CD14-positive monocyte (primary cell): ENCODE measurements around the gene TMEM132C. TPM values are rescaled to one million over a fixed set of nuclear protein-coding genes. Genes with fewer than 3 reads are reported as not detected.

Experiments
- DNase-seq, 3 donors: peaks; one replicate each; pipeline ENCODE4 v3.0.0-alpha.2; 2011 to 2022
- H2AFZ ChIP-seq: 2 replicates; pipeline ENCODE4 v1.6.0; 2012; ENCODE audit warnings: mild to moderate bottlenecking, low read depth, low read length, inconsistent platforms; ENCODE audit not compliant: insufficient read depth, poor library complexity, severe bottlenecking
- H3K27ac ChIP-seq, 2 donors: 1 replicate in 1 of 2; 2 replicates in 1 of 2; pipeline ENCODE4 v1.5.1; 2012 to 2013; ENCODE audit warnings: low read length in 2 of 2, control low read depth in 1 of 2, inconsistent platforms in 1 of 2, low read depth in 1 of 2, mild to moderate bottlenecking in 1 of 2
- H3K27me3 ChIP-seq, 2 donors: one replicate each; pipeline versions ENCODE4 v1.6.0 to v1.6.1; 2011 to 2013; ENCODE audit warnings: low read length in 2 of 2; ENCODE audit not compliant: control insufficient read depth in 2 of 2, insufficient read depth in 2 of 2
- H3K36me3 ChIP-seq, 2 donors: replicated peaks in 1 of 2; 1 replicate in 1 of 2; 2 replicates in 1 of 2; pipeline versions ENCODE4 v1.5.1 to v1.6.1; 2012 to 2013; ENCODE audit warnings: low read length in 2 of 2, control low read depth in 1 of 2, inconsistent platforms in 1 of 2, mild to moderate bottlenecking in 1 of 2; ENCODE audit not compliant: insufficient read depth in 2 of 2, control insufficient read depth in 1 of 2
- H3K4me1 ChIP-seq, 2 donors: 1 replicate in 1 of 2; 2 replicates in 1 of 2; pipeline versions ENCODE4 v1.5.1 to v1.6.1; 2012 to 2013; ENCODE audit warnings: low read length in 2 of 2, control low read depth in 1 of 2, inconsistent platforms in 1 of 2, mild to moderate bottlenecking in 1 of 2, moderate library complexity in 1 of 2; ENCODE audit not compliant: insufficient read depth in 2 of 2, control insufficient read depth in 1 of 2
- H3K4me2 ChIP-seq: replicated peaks from 2 replicates; pipeline ENCODE3; 2012; ENCODE audit warnings: low read length, moderate library complexity, mild to moderate bottlenecking; ENCODE audit not compliant: poor library complexity, severe bottlenecking; ENCODE audit errors: extremely low read depth
- H3K4me3 ChIP-seq, 3 experiments: fragments of 200-600 bp in 1 of 3; sonication (generic) in 1 of 3; replicated peaks in 1 of 3; 1 replicate in 2 of 3; 2 replicates in 1 of 3; pipeline ENCODE4 v1.5.1; 2011 to 2013; ENCODE audit warnings: low read length in 3 of 3, mild to moderate bottlenecking in 3 of 3, control low read depth in 2 of 3, low read depth in 2 of 3, inconsistent platforms in 1 of 3, moderate library complexity in 1 of 3
- H3K79me2 ChIP-seq: 2 replicates; pipeline ENCODE4 v1.6.0; 2012; ENCODE audit warnings: mild to moderate bottlenecking, control low read depth, inconsistent platforms, low read length, moderate library complexity; ENCODE audit not compliant: insufficient read depth
- H3K9ac ChIP-seq: 2 replicates; pipeline ENCODE4 v1.6.0; 2017; ENCODE audit warnings: low read length, mild to moderate bottlenecking; ENCODE audit not compliant: insufficient read depth, poor library complexity, severe bottlenecking
- H3K9me3 ChIP-seq, 2 donors: replicated peaks in 1 of 2; 1 replicate in 1 of 2; 2 replicates in 1 of 2; pipeline versions ENCODE4 v1.5.1 to v1.6.1; 2012 to 2013; ENCODE audit warnings: low read length in 2 of 2, control low read depth in 1 of 2; ENCODE audit not compliant: control insufficient read depth in 1 of 2, insufficient read depth in 1 of 2
- H4K20me1 ChIP-seq: 2 replicates; pipeline ENCODE4 v1.6.0; 2012; ENCODE audit warnings: mild to moderate bottlenecking, low read length, control low read depth, moderate library complexity; ENCODE audit not compliant: insufficient read depth
- H3K27ac Mint-ChIP-seq, 7 donors: one replicate each; pipeline ENCODE4 v1.8.0; 2020; ENCODE audit warnings: mild to moderate bottlenecking in 7 of 7, mixed read lengths in 7 of 7, moderate library complexity in 6 of 7, inconsistent platforms in 2 of 7
- H3K27me3 Mint-ChIP-seq, 3 donors: one replicate each; pipeline ENCODE4 v1.8.0; 2021 to 2022; ENCODE audit warnings: low read depth in 3 of 3, mild to moderate bottlenecking in 3 of 3, mixed read lengths in 3 of 3, moderate library complexity in 3 of 3, inconsistent platforms in 1 of 3
- H3K36me3 Mint-ChIP-seq, 2 donors: one replicate each; pipeline ENCODE4 v1.8.0; 2020; ENCODE audit warnings: mixed read lengths in 2 of 2, inconsistent platforms in 1 of 2, mild to moderate bottlenecking in 1 of 2
- H3K4me1 Mint-ChIP-seq: one replicate; pipeline ENCODE4 v1.8.0; 2020; ENCODE audit warnings: mild to moderate bottlenecking, mixed read lengths
- H3K4me3 Mint-ChIP-seq, 2 donors: one replicate each; pipeline ENCODE4 v1.8.0; 2020; ENCODE audit warnings: mild to moderate bottlenecking in 2 of 2, mixed read lengths in 2 of 2, moderate library complexity in 1 of 2
- H3K9me3 Mint-ChIP-seq, 7 donors: one replicate each; pipeline ENCODE4 v1.8.0; 2020 to 2022; ENCODE audit warnings: mixed read lengths in 7 of 7, mild to moderate bottlenecking in 6 of 7, moderate library complexity in 6 of 7, inconsistent platforms in 2 of 7
- WGBS: methylation state at CpG from one replicate; pipeline ENCODE4 v1.1.5; 2013; ENCODE audit warnings: missing lambda C conversion rate; ENCODE audit not compliant: insufficient coverage; 5-methylcytosine and 5-hydroxymethylcytosine counted together
- intact Hi-C, 2 donors: fragments of 100-400 bp; cut with micrococcal nuclease; formaldehyde crosslinking; loops; one replicate each; pipeline versions ENCODE4 v1.15.0 to v1.15.1; 2023
- polyA plus RNA-seq, 3 donors: library from polyadenylated mRNA; depleted of rRNA in 1 of 3; unstranded in 2 of 3; stranded (reverse) in 1 of 3; fragments of 300-500 nt in 2 of 3; fragments of >200 nt in 1 of 3; fragmentation: Illumina TruSeq in 2 of 3; gene quantifications; 1 replicate in 2 of 3; 2 replicates in 1 of 3; pipeline ENCODE4 v1.2.3, GENCODE V29; 2012 to 2021
- TF ChIP-seq, protein P1 (sequence below): fragments of 200-600 bp; IDR thresholded peaks from one replicate; pipeline ENCODE4 v1.8.0; 2022; ENCODE audit warnings: antibody characterized with exemption, mild to moderate bottlenecking

The TMEM132C gene
- polyA plus RNA-seq, 3 donors = not detected

DNA sequence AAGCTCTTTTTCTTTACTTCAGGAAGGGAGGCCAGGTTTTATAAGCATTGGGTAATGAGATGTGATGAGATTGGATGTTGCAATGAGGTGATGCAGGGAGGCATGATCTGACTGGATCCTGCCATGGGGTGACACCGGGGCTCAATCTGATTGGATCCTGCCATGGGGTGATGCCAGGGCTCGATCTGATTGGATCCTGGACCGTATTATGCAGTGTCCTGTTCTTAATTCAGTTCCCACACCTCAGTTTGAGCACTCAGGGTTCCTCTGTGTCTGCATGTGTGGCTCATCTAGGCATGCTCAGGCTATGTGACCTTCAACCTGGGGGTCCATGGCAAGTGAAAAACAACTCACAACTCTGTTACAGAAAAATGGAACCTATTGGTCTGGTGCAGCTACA lies 390.4 kb downstream of the TMEM132C start:
- no peaks in the 10 kb centered on the region for H3K27me3 ChIP-seq

DNA sequence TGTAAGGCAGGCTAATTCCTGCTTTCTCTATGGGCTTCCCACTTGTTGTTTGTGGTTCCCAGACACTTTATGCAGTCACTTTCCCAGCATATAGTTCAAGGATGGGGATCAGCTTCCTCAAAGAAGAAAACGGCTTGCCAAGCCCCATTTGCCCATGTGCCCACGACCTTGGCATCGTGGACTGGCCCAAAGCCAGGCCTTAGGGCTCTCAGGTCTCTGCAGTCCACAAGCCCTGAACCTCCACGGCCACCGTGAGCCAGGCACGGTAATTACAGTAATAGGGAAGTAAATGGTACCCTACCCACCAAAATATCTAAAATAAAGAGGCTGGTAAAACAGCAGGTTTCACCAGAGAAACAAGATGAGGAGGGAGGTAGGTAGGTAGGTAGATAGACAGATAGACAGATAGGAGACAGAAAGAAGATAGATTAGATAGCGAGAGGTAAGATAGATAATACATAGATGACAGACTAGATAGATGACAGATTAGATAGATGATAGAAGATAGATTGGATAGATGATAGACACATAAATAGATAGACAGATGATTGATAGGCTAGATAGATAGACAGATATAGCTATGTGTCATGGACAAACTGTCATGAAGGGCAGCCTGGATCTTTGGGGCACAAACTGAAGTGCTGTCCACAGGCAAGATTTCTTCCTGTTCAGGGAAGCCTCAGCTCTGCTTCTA lies 393.7 kb downstream of the TMEM132C start:
- Histone ChIP-seq H4K20me1 (no peaks in the 10 kb centered on the region), H3K36me3 (no peaks in the 10 kb centered on the region), H3K9ac (no peak overlapping the region), H3K79me2 (no peaks in the 10 kb centered on the region), H3K4me3 (no peak overlapping the region), H2AFZ (no peak overlapping the region), H3K4me1 (no peaks in the 10 kb centered on the region), H3K27me3 (no peaks in the 10 kb centered on the region), H3K4me2 (no peak overlapping the region), H3K27ac (no peak overlapping the region), H3K9me3 (peaks cover 13% of the 10 kb centered on the region in 2 donors)
- H3K4me3 Mint-ChIP-seq = no peak overlapping the region
- H3K9me3 Mint-ChIP-seq = peaks cover 0 to 5% (median 3%) of the 10 kb centered on the region in 7 donors
- DNase-seq = no peak
- TF ChIP-seq, protein P1, sequence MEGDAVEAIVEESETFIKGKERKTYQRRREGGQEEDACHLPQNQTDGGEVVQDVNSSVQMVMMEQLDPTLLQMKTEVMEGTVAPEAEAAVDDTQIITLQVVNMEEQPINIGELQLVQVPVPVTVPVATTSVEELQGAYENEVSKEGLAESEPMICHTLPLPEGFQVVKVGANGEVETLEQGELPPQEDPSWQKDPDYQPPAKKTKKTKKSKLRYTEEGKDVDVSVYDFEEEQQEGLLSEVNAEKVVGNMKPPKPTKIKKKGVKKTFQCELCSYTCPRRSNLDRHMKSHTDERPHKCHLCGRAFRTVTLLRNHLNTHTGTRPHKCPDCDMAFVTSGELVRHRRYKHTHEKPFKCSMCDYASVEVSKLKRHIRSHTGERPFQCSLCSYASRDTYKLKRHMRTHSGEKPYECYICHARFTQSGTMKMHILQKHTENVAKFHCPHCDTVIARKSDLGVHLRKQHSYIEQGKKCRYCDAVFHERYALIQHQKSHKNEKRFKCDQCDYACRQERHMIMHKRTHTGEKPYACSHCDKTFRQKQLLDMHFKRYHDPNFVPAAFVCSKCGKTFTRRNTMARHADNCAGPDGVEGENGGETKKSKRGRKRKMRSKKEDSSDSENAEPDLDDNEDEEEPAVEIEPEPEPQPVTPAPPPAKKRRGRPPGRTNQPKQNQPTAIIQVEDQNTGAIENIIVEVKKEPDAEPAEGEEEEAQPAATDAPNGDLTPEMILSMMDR = no peak
- 87% methylated on average over 4 of the region's 7 CpGs for WGBS
- H3K27ac Mint-ChIP-seq = no peak overlapping the region
- intact Hi-C loops = no loop called here
- no peaks in the 10 kb centered on the region for H3K4me1 Mint-ChIP-seq
- peaks cover 1 to 3% (median 2%) of the 10 kb centered on the region in 3 donors for H3K27me3 Mint-ChIP-seq
- no peaks in the 10 kb centered on the region for H3K36me3 Mint-ChIP-seq

More for the DNA sequence above, 390.4 kb downstream of the TMEM132C start:
- 89% methylated on average over 3 of the region's 3 CpGs for WGBS
- H3K9ac ChIP-seq = no peak overlapping the region
- no peaks in the 10 kb centered on the region for H3K79me2 ChIP-seq
- Mint-ChIP-seq H3K4me3 (no peak overlapping the region), H3K4me1 (no peaks in the 10 kb centered on the region), H3K9me3 (peaks cover 0 to 4% (median 0%) of the 10 kb centered on the region in 7 donors), H3K36me3 (no peaks in the 10 kb centered on the region), H3K27ac (no peak overlapping the region), H3K27me3 (peaks cover 1 to 3% (median 2%) of the 10 kb centered on the region in 3 donors)
- no peak overlapping the region for H2AFZ ChIP-seq
- TF ChIP-seq, protein P1 = no peak
- H3K4me3 ChIP-seq = no peak overlapping the region
- no peaks in the 10 kb centered on the region for H3K4me1 ChIP-seq
- H3K4me2 ChIP-seq = no peak overlapping the region
- no peak for DNase-seq
- no peaks in the 10 kb centered on the region for H3K36me3 ChIP-seq
- H3K27ac ChIP-seq = no peak overlapping the region
- intact Hi-C loops = no loop called here
- H4K20me1 ChIP-seq = no peaks in the 10 kb centered on the region
- H3K9me3 ChIP-seq = no peaks in the 10 kb centered on the region
